Caco-2 (cell line): ENCODE measurements around the gene TMEM178A. TPM values are rescaled to one million over a fixed set of nuclear protein-coding genes. Genes with fewer than 3 reads are reported as not detected.

Experiments used
- BruUV-seq: library from RNA; stranded (reverse); fragments of 400-500 nt; replicated peaks from 2 replicates; lab custom pipeline; 2021; lab: Mats Ljungman, UMichigan
- CTCF ChIA-PET: fragments of 300-600 bp; sonication (Branson Sonifier 250); formaldehyde crosslinking; loops from one replicate; lab custom pipeline; 2022; ENCODE audit warnings: antibody characterized with exemption; lab: Charles Lee
- POLR2A ChIA-PET: fragments of 300-600 bp; sonication (Branson Sonifier 250); formaldehyde crosslinking; loops from one replicate; lab custom pipeline; 2022; ENCODE audit warnings: antibody characterized with exemption; lab: Charles Lee
- DNase-seq, 2 experiments: peaks; one replicate each; pipeline versions ENCODE4 v3.0.0 to v3.0.0-alpha.2; 2020 to 2022
- H3K27me3 ChIP-seq: replicated peaks from 2 replicates; pipeline ENCODE4 v1.6.0; 2011; ENCODE audit warnings: low read length; ENCODE audit not compliant: control insufficient read depth, insufficient read depth
- H3K36me3 ChIP-seq: 2 replicates; pipeline ENCODE4 v1.5.1; 2011; ENCODE audit warnings: low read length; ENCODE audit not compliant: control insufficient read depth, insufficient read depth
- H3K4me1 ChIP-seq: fragments of 250-450 bp; sonication (Bioruptor Pico); 2 replicates; pipeline ENCODE4 v1.5.1; 2020; ENCODE audit warnings: mild to moderate bottlenecking
- H3K4me3 ChIP-seq: 2 replicates; pipeline ENCODE4 v1.5.1; 2011; ENCODE audit warnings: low read depth, mild to moderate bottlenecking, control low read depth, low read length
- H3K9me3 ChIP-seq: fragments of 250-450 bp; sonication (Bioruptor Pico); 2 replicates; pipeline ENCODE4 v1.5.1; 2020; ENCODE audit warnings: mild to moderate bottlenecking, moderate library complexity
- H3K27ac Mint-ChIP-seq: one replicate; pipeline ENCODE4 v1.8.0; 2022; ENCODE audit warnings: mixed read lengths; ENCODE audit not compliant: unreplicated experiment
- H3K27me3 Mint-ChIP-seq: one replicate; pipeline ENCODE4 v1.8.0; 2022; ENCODE audit warnings: mixed read lengths; ENCODE audit not compliant: insufficient read depth, unreplicated experiment
- H3K36me3 Mint-ChIP-seq: one replicate; pipeline ENCODE4 v1.8.0; 2022; ENCODE audit warnings: mild to moderate bottlenecking, mixed read lengths; ENCODE audit not compliant: insufficient read depth, unreplicated experiment
- H3K4me1 Mint-ChIP-seq: one replicate; pipeline ENCODE4 v1.8.0; 2022; ENCODE audit warnings: low read depth, mixed read lengths; ENCODE audit not compliant: unreplicated experiment
- H3K4me3 Mint-ChIP-seq: one replicate; pipeline ENCODE4 v1.8.0; 2022; ENCODE audit warnings: mild to moderate bottlenecking, moderate library complexity, mixed read lengths; ENCODE audit not compliant: unreplicated experiment
- H3K9me3 Mint-ChIP-seq: one replicate; pipeline ENCODE4 v1.8.0; 2022; ENCODE audit warnings: mixed read lengths; ENCODE audit not compliant: unreplicated experiment
- intact Hi-C: fragments of 100-400 bp; cut with micrococcal nuclease; formaldehyde crosslinking; loops from one replicate; pipeline ENCODE4 v1.10.0; 2022; ENCODE audit not compliant: unreplicated experiment
- total RNA-seq: library from RNA; stranded (reverse); gene quantifications from 2 replicates; pipeline ENCODE4 v1.2.3, GENCODE V29; 2022
- TF ChIP-seq, protein P1 (sequence below), 2 experiments: fragments of 200-600 bp in 1 of 2; IDR thresholded peaks; 1 replicate in 1 of 2; 2 replicates in 1 of 2; pipeline versions ENCODE4 v1.5.1 to v1.8.0; 2011 to 2022; ENCODE audit warnings: antibody characterized with exemption in 1 of 2, control low read depth in 1 of 2, inconsistent platforms in 1 of 2, low read depth in 1 of 2, low read length in 1 of 2, mild to moderate bottlenecking in 1 of 2, moderate library complexity in 1 of 2; ENCODE audit not compliant: insufficient read depth in 1 of 2, severe bottlenecking in 1 of 2, unreplicated experiment in 1 of 2

TMEM178A gene
- total RNA-seq, 1 experiment from 2014 or later: 0.29 TPM

DNA sequence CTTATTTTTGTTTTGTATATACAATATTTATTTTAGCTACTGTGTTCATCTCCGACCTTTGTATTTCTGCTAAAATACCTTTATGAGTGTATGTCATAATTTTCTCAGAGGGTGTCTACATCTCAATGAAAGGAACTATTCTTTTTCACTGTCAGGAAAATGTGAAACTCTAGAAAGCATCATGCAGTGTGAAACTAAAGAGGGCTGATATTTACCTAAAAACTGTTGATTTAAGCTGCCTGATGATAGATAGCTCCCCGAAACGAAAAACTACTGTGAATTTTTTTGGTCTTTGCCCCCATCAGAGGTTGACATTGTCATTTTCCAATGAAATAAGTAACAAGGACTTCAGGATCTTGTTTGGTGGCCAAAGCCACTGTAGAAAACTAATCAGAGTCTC is 38.8 kb downstream of the TMEM178A start:
- TF ChIP-seq, protein P1, sequence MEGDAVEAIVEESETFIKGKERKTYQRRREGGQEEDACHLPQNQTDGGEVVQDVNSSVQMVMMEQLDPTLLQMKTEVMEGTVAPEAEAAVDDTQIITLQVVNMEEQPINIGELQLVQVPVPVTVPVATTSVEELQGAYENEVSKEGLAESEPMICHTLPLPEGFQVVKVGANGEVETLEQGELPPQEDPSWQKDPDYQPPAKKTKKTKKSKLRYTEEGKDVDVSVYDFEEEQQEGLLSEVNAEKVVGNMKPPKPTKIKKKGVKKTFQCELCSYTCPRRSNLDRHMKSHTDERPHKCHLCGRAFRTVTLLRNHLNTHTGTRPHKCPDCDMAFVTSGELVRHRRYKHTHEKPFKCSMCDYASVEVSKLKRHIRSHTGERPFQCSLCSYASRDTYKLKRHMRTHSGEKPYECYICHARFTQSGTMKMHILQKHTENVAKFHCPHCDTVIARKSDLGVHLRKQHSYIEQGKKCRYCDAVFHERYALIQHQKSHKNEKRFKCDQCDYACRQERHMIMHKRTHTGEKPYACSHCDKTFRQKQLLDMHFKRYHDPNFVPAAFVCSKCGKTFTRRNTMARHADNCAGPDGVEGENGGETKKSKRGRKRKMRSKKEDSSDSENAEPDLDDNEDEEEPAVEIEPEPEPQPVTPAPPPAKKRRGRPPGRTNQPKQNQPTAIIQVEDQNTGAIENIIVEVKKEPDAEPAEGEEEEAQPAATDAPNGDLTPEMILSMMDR (IDR thresholded peaks at IDR 0.05; ENCODE audit: insufficient read depth in 1 of 2, low read depth in 1 of 2, low read length in 1 of 2, severe bottlenecking in 1 of 2, unreplicated experiment in 1 of 2): no peak
- BruUV-seq: no TSS peak
- Mint-ChIP-seq H3K36me3 (no peaks in the 10 kb centered on the region), H3K27me3 (peaks cover 9% of the 10 kb centered on the region), H3K4me3 (no peak overlapping the region), H3K9me3 (peaks cover 39% of the 10 kb centered on the region), H3K4me1 (no peaks in the 10 kb centered on the region), H3K27ac (no peak overlapping the region)
- ChIA-PET CTCF (no interaction called here), POLR2A (no interaction called here)
- no peaks in the 10 kb centered on the region for H3K4me1 ChIP-seq
- H3K36me3 ChIP-seq: no peaks in the 10 kb centered on the region
- intact Hi-C loops: no loop called here
- DNase-seq: no peak
- no peaks in the 10 kb centered on the region for H3K27me3 ChIP-seq
- H3K4me3 ChIP-seq: no peak overlapping the region
- no peaks in the 10 kb centered on the region; the same call in 1 of the 2 replicates for H3K9me3 ChIP-seq

DNA sequence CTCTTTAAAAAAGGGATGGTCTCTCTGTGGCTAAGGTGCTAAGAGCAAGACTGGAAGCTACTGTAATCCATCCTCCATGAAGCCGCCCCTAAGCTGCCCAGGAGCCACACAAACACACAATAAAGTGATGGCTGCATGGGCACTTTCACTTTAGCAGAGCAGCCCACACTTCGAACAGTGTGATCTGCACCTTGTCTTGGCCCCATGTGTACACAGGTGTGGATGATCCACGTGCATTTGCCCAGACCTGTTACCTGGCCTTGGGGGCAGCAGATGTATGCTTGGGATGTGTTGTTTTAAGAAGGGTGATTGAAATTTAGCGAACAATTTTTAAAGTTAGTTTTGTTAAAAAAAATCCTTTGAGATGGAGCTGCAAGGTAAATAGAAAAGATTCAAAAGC is 39.9 kb downstream of the TMEM178A start:
- Mint-ChIP-seq H3K27me3 (peaks cover 4% of the 10 kb centered on the region), H3K4me3 (no peak overlapping the region), H3K27ac (no peak overlapping the region), H3K4me1 (no peaks in the 10 kb centered on the region), H3K36me3 (no peaks in the 10 kb centered on the region), H3K9me3 (peaks cover 29% of the 10 kb centered on the region)
- intact Hi-C loops: no loop called here
- no peak overlapping the region for H3K4me3 ChIP-seq
- TF ChIP-seq, protein P1 (IDR thresholded peaks at IDR 0.05; ENCODE audit: insufficient read depth in 1 of 2, low read depth in 1 of 2, low read length in 1 of 2, severe bottlenecking in 1 of 2, unreplicated experiment in 1 of 2): no peak
- no peak for DNase-seq
- no peaks in the 10 kb centered on the region for H3K4me1 ChIP-seq
- ChIA-PET CTCF (no interaction called here), POLR2A (no interaction called here)
- H3K9me3 ChIP-seq: no peaks in the 10 kb centered on the region; the same call in 1 of the 2 replicates
- H3K27me3 ChIP-seq: no peaks in the 10 kb centered on the region
- H3K36me3 ChIP-seq: no peaks in the 10 kb centered on the region
- no TSS peak for BruUV-seq

DNA sequence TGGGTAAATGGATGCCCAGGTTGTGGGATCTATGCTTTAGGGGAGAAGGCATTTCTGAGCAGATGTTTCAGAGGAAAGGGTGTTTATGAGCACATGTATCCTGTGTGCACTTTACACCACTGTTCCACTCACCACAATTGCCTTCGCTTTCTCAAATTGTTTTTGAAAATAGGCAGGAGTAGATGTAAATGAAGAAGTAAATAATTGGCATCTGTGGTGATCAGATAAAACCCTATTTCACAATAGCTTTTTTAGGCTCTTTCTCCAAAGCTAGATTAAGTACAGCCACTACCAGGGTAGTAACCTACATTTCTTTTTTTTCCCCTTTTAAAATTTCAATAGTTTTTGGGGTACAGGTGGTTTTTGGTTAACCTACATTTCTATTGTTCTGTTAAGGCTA is 40.6 kb downstream of the TMEM178A start:
- Mint-ChIP-seq H3K27me3 (peaks cover 4% of the 10 kb centered on the region), H3K9me3 (peaks cover 22% of the 10 kb centered on the region), H3K4me3 (no peak overlapping the region), H3K36me3 (no peaks in the 10 kb centered on the region), H3K27ac (no peak overlapping the region), H3K4me1 (no peaks in the 10 kb centered on the region)
- ChIA-PET POLR2A (no interaction called here), CTCF (no interaction called here)
- no TSS peak for BruUV-seq
- no peaks in the 10 kb centered on the region for H3K36me3 ChIP-seq
- TF ChIP-seq, protein P1 (IDR thresholded peaks at IDR 0.05; ENCODE audit: insufficient read depth in 1 of 2, low read depth in 1 of 2, low read length in 1 of 2, severe bottlenecking in 1 of 2, unreplicated experiment in 1 of 2): no peak
- H3K4me1 ChIP-seq: no peaks in the 10 kb centered on the region
- no peak for DNase-seq
- H3K27me3 ChIP-seq: no peaks in the 10 kb centered on the region
- H3K4me3 ChIP-seq: no peak overlapping the region
- no peaks in the 10 kb centered on the region for H3K9me3 ChIP-seq
- intact Hi-C loops: no loop called here
